GM12878 (cell line): ENCODE data around the gene EME2. TPM values are rescaled to one million over a fixed set of nuclear protein-coding genes. Genes with fewer than 3 reads are reported as not detected.

ENCODE experiments used
- ATAC-seq: fragments of 200-7000 bp; cut with Tn5 transposase; 3 replicates; pipeline ENCODE4 v1.9.1; 2020; ENCODE audit warnings: mild to moderate bottlenecking, moderate library complexity
- BruUV-seq: library from RNA; stranded (reverse); fragments of 400-500 nt; replicated peaks from 2 replicates; lab custom pipeline; 2021; lab: Mats Ljungman, UMichigan
- CTCF ChIA-PET: fragments of 300-600 bp; sonication (Branson Sonifier 250); formaldehyde crosslinking; extraction: SDS; loops from one replicate; lab custom pipeline; 2021; ENCODE audit warnings: inconsistent platforms; lab: Yijun Ruan, JAX
- POLR2A ChIA-PET: fragments of 350-600 bp; formaldehyde crosslinking; extraction: SDS; loops from one replicate; lab custom pipeline; 2021; ENCODE audit warnings: inconsistent platforms; lab: Charles Lee
- RAD21 ChIA-PET: fragments of 300-600 bp; sonication (Branson Sonifier 250); formaldehyde crosslinking; loops from one replicate; lab custom pipeline; 2023; ENCODE audit warnings: antibody characterized with exemption; ENCODE audit not compliant: unreplicated experiment; lab: Charles Lee
- SMC1A ChIA-PET: fragments of 300-600 bp; sonication (Branson Sonifier 250); formaldehyde crosslinking; loops from one replicate; lab custom pipeline; 2023; ENCODE audit not compliant: unreplicated experiment, uncharacterized antibody; lab: Charles Lee
- DNase-seq: peaks from one replicate; pipeline ENCODE4 v3.0.0-alpha.2; 2011; ENCODE audit warnings: low read depth, low spot score
- FAIRE-seq: peaks from 3 replicates; lab custom pipeline; 2011; peaks lifted over from hg19 to GRCh38; lab: Jason Lieb, UNC
- H2AFZ ChIP-seq: 2 replicates; pipeline ENCODE4 v1.6.0; 2011; ENCODE audit warnings: low read depth, low read length, control low read depth; ENCODE audit not compliant: control insufficient read depth
- H3K27ac ChIP-seq: 2 replicates; pipeline ENCODE4 v1.5.1; 2011; ENCODE audit warnings: control low read depth; ENCODE audit not compliant: control insufficient read depth, insufficient read depth
- H3K27me3 ChIP-seq, 2 experiments: replicated peaks in 1 of 2; 2 replicates each; pipeline versions ENCODE4 v1.6.0 to v1.6.1; 2011; ENCODE audit warnings: low read length in 1 of 2; ENCODE audit not compliant: control insufficient read depth in 2 of 2, insufficient read depth in 2 of 2
- H3K36me3 ChIP-seq, 2 experiments: 2 replicates each; pipeline ENCODE4 v1.5.1; 2011; ENCODE audit warnings: low read length in 1 of 2; ENCODE audit not compliant: control insufficient read depth in 2 of 2, insufficient read depth in 2 of 2
- H3K4me1 ChIP-seq: 2 replicates; pipeline ENCODE4 v1.6.1; 2011; ENCODE audit warnings: mild to moderate bottlenecking, low read length, moderate library complexity, mixed read lengths; ENCODE audit not compliant: control insufficient read depth, insufficient read depth
- H3K4me2 ChIP-seq: 2 replicates; pipeline ENCODE4 v1.6.0; 2011; ENCODE audit warnings: control low read depth; ENCODE audit not compliant: control insufficient read depth, insufficient read depth
- H3K4me3 ChIP-seq: fragments of 200-600 bp; sonication (generic); 2 replicates; pipeline ENCODE4 v1.5.1; 2016
- H3K79me2 ChIP-seq: 2 replicates; pipeline ENCODE4 v1.6.0; 2011; ENCODE audit warnings: low read length; ENCODE audit not compliant: control insufficient read depth, insufficient read depth
- H3K9ac ChIP-seq: 2 replicates; pipeline ENCODE4 v1.8.0; 2011; ENCODE audit warnings: low read length, control low read depth, mixed read lengths; ENCODE audit not compliant: control insufficient read depth, insufficient read depth
- H3K9me3 ChIP-seq: replicated peaks from 3 replicates; pipeline ENCODE4 v1.5.1; 2011; ENCODE audit warnings: mild to moderate bottlenecking, low read length; ENCODE audit not compliant: control insufficient read depth, insufficient read depth
- H4K20me1 ChIP-seq: 2 replicates; pipeline ENCODE4 v1.6.0; 2011; ENCODE audit not compliant: control insufficient read depth, insufficient read depth
- CHD2 ChIP-seq: IDR thresholded peaks from 2 replicates; pipeline ENCODE4 v1.6.1; 2011; ENCODE audit warnings: low read depth, low read length, improper control_type of control experiment, borderline replicate concordance
- FOS ChIP-seq: IDR thresholded peaks from 3 replicates; pipeline ENCODE4 v1.6.1; 2011; ENCODE audit warnings: borderline replicate concordance; ENCODE audit not compliant: insufficient read length; ENCODE audit errors: extremely low read depth
- SIN3A ChIP-seq: IDR thresholded peaks from 2 replicates; pipeline ENCODE4 v1.6.1; 2012; ENCODE audit warnings: low read depth, low read length, improper control_type of control experiment
- SUZ12 ChIP-seq: fragments of 200-600 bp; sonication (generic); IDR thresholded peaks from one replicate; pipeline ENCODE4 v1.6.1; 2018; ENCODE audit warnings: antibody characterized with exemption, mild to moderate bottlenecking; ENCODE audit not compliant: unreplicated experiment
- WRNIP1 ChIP-seq: IDR thresholded peaks from 2 replicates; pipeline ENCODE4 v1.6.1; 2011; ENCODE audit warnings: low read depth, low read length, improper control_type of control experiment, borderline replicate concordance
- ZBED1 ChIP-seq: IDR thresholded peaks from 2 replicates; pipeline ENCODE4 v1.6.1; 2016; ENCODE audit warnings: borderline replicate concordance
- ZSCAN29 ChIP-seq: fragments of 450-650 bp; IDR thresholded peaks from 2 replicates; pipeline ENCODE4 v1.6.1; 2017; ENCODE audit warnings: mild to moderate bottlenecking, moderate library complexity
- ZZZ3 ChIP-seq: IDR thresholded peaks from 2 replicates; pipeline ENCODE4 v1.6.1; 2011; ENCODE audit warnings: low read depth; ENCODE audit not compliant: control insufficient read depth, insufficient read length
- WGBS: methylation state at CpG from one replicate; pipeline ENCODE4 v1.1.6; 2016; ENCODE audit warnings: low lambda C conversion rate; ENCODE audit not compliant: insufficient replicate concordance, insufficient coverage; ENCODE audit errors: missing lambda C conversion rate; 5-methylcytosine and 5-hydroxymethylcytosine counted together
- in situ Hi-C: fragments of 300-500 bp; cut with MboI; formaldehyde crosslinking; loops from 9 replicates; pipeline ENCODE4 v1.14.3; 2018; ENCODE audit warnings: mixed read lengths
- intact Hi-C: fragments of 100-400 bp; cut with micrococcal nuclease; formaldehyde crosslinking; loops from one replicate; pipeline ENCODE4 v1.14.2; 2022; ENCODE audit not compliant: unreplicated experiment
- polyA plus RNA-seq, 11 experiments: library from polyadenylated mRNA; depleted of rRNA in 4 of 11; unstranded in 6 of 11; stranded (reverse) in 5 of 11; fragments of >200 nt; fragmentation: Nextera tagmentation in 4 of 11; fragmentation: Illumina TruSeq in 1 of 11; extraction: Ambion mirVana in 4 of 11; extraction: Trizol in 1 of 11; gene quantifications; 1 replicate in 1 of 11; 2 replicates in 10 of 11; pipeline versions ENCODE4 v1.2.1 to v1.2.3, GENCODE V29; 2011 to 2016; ENCODE audit warnings: inconsistent platforms in 2 of 11, missing spikeins in 2 of 11, low read depth in 1 of 11
- total RNA-seq, 4 experiments: library from RNA; depleted of rRNA in 3 of 4; stranded (reverse); fragments of >200 nt in 3 of 4; fragmentation: Illumina TruSeq in 1 of 4; extraction: Trizol in 1 of 4; gene quantifications; 2 replicates each; pipeline versions ENCODE4 v1.2.1 to v1.2.3, GENCODE V29; 2013 to 2021
- TF ChIP-seq, protein P1 (sequence below): IDR thresholded peaks from 2 replicates; pipeline ENCODE4 v1.6.1; 2012; ENCODE audit warnings: low read length, inconsistent platforms
- TF ChIP-seq, protein P2 (sequence below): fragments of 150-350 bp; IDR thresholded peaks from 2 replicates; pipeline ENCODE4 v1.6.1; 2016; ENCODE audit warnings: low read depth, low read length

EME2 gene
- total and polyA plus RNA-seq, 10 of the 15 experiments (the other 5 are each of a cell fraction or from before 2014, with no cell fraction given), result 0.29 to 16.9 (median 4.1) TPM

DNA sequence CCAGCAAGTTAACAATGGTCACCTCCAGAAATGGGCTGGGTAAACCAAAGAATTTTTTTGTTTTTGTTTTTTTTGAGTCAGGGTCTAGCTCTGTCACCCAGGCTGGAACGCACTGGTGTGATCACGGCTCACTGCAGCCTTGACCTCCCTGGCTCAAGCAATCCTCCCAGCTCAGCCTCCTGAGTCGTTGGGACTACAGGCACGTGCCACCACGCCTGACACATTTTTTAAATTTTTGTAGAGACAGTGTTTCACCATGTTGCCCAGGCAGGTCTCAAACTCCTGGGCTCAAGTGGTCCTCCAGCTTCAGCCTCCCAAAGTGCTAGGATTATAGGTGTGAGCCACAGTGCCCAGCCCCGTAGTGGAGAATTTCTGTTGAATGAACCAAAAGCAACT is 8.1 kb downstream of the EME2 start:
- no peak overlapping the region for H3K27ac ChIP-seq
- H3K36me3 ChIP-seq, result peaks cover 8% of the 10 kb centered on the region in 2 experiments; a peak in 3 of 4 replicates
- BruUV-seq, result TSS peak; percentile 63
- DNase-seq, result no peak
- CTCF ChIA-PET, result interaction anchor here (0.6 kb wide), 1 partner anchor 8 kb away, joined by 3 read pairs; the partner anchor contains the start of genes EME2 and MRPS34
- no peak overlapping the region for H3K4me3 ChIP-seq
- peaks cover 6% of the 10 kb centered on the region; the same call in 1 of the 2 replicates for H3K4me1 ChIP-seq
- WGBS, result 89% methylated on average over 6 of the region's 6 CpGs
- peaks cover 15% of the 10 kb centered on the region for H3K79me2 ChIP-seq
- no peak for TF ChIP-seq ZZZ3
- no peak for TF ChIP-seq FOS
- no peak for TF ChIP-seq ZSCAN29
- no peak for TF ChIP-seq CHD2
- no peak for TF ChIP-seq WRNIP1
- TF ChIP-seq ZBED1, result peak; percentile 3; the same call in 1 of the 2 replicates
- H3K4me2 ChIP-seq, result peak overlapping the region; percentile 77
- no peaks in the 10 kb centered on the region for H3K27me3 ChIP-seq
- no peak for FAIRE-seq
- H4K20me1 ChIP-seq, result no peaks in the 10 kb centered on the region
- POLR2A ChIA-PET, result no interaction called here
- in situ Hi-C loops, result no loop called here
- SMC1A ChIA-PET, result no interaction called here
- no peak for ATAC-seq
- intact Hi-C loops, result no loop called here
- H2AFZ ChIP-seq, result no peak overlapping the region
- H3K9me3 ChIP-seq, result no peaks in the 10 kb centered on the region
- RAD21 ChIA-PET, result no interaction called here
- H3K9ac ChIP-seq, result no peak overlapping the region

DNA sequence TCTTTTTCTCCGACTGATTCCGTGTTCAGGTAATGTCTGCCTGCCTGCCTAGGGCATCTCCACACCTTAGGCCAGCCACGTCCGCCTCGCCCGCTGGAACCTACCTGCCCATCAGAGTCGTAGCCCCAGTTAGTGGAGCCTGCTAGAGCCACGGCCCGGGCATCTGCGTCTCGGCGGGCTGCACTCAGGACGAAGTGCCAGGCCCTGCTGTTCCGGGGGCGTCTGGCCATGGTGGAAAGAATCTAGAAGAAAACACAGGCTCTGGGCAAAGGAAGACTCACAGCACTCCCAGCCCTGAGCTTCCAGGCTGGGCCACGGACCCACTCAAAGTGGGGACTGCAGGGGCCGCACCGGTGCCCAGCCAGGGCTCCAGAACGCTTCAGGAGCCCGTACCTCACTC is 8.6 kb downstream of the EME2 start:
- ChIA-PET SMC1A (no interaction called here), RAD21 (no interaction called here), POLR2A (interaction anchor here (2.5 kb wide), 1 partner anchor 9 kb away, joined by 39 read pairs; the partner anchor contains the start of genes EME2, MRPS34 and NME3), CTCF (interaction anchor here (0.6 kb wide), 1 partner anchor 9 kb away, joined by 3 read pairs; the partner anchor contains the start of genes EME2 and MRPS34)
- no peaks in the 10 kb centered on the region for H4K20me1 ChIP-seq
- in situ Hi-C loops, result no loop called here
- H3K27ac ChIP-seq, result no peak overlapping the region
- DNase-seq (no peak), FAIRE-seq (no peak), ATAC-seq (no peak)
- no peak overlapping the region for H2AFZ ChIP-seq
- intact Hi-C loops, result no loop called here
- peaks cover 15% of the 10 kb centered on the region for H3K79me2 ChIP-seq
- BruUV-seq, result no TSS peak
- peak overlapping the region; percentile 77 for H3K4me2 ChIP-seq
- WGBS, result 85% methylated on average over 19 of the region's 20 CpGs
- peak overlapping the region; percentile 71 for H3K9ac ChIP-seq
- H3K36me3 ChIP-seq, result peaks cover 4 to 8% of the 10 kb centered on the region in 2 experiments; a peak in 3 of 4 replicates
- H3K27me3 ChIP-seq, result no peaks in the 10 kb centered on the region
- peaks cover 6% of the 10 kb centered on the region; the same call in 1 of the 2 replicates for H3K4me1 ChIP-seq
- H3K4me3 ChIP-seq, result peak overlapping the region; percentile 94; the same call in 1 of the 2 replicates
- H3K9me3 ChIP-seq, result no peaks in the 10 kb centered on the region
- TF ChIP-seq, protein P1, sequence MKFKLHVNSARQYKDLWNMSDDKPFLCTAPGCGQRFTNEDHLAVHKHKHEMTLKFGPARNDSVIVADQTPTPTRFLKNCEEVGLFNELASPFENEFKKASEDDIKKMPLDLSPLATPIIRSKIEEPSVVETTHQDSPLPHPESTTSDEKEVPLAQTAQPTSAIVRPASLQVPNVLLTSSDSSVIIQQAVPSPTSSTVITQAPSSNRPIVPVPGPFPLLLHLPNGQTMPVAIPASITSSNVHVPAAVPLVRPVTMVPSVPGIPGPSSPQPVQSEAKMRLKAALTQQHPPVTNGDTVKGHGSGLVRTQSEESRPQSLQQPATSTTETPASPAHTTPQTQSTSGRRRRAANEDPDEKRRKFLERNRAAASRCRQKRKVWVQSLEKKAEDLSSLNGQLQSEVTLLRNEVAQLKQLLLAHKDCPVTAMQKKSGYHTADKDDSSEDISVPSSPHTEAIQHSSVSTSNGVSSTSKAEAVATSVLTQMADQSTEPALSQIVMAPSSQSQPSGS, result no peak
- TF ChIP-seq, protein P2, sequence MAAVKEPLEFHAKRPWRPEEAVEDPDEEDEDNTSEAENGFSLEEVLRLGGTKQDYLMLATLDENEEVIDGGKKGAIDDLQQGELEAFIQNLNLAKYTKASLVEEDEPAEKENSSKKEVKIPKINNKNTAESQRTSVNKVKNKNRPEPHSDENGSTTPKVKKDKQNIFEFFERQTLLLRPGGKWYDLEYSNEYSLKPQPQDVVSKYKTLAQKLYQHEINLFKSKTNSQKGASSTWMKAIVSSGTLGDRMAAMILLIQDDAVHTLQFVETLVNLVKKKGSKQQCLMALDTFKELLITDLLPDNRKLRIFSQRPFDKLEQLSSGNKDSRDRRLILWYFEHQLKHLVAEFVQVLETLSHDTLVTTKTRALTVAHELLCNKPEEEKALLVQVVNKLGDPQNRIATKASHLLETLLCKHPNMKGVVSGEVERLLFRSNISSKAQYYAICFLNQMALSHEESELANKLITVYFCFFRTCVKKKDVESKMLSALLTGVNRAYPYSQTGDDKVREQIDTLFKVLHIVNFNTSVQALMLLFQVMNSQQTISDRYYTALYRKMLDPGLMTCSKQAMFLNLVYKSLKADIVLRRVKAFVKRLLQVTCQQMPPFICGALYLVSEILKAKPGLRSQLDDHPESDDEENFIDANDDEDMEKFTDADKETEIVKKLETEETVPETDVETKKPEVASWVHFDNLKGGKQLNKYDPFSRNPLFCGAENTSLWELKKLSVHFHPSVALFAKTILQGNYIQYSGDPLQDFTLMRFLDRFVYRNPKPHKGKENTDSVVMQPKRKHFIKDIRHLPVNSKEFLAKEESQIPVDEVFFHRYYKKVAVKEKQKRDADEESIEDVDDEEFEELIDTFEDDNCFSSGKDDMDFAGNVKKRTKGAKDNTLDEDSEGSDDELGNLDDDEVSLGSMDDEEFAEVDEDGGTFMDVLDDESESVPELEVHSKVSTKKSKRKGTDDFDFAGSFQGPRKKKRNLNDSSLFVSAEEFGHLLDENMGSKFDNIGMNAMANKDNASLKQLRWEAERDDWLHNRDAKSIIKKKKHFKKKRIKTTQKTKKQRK, result no peak
- TF ChIP-seq SIN3A, result no peak
- peak; percentile 10; the same call in 1 of the 2 replicates for TF ChIP-seq ZBED1
- TF ChIP-seq SUZ12, result no peak
